Mesenchymal stem cell (in vitro differentiated cells and primary cell): ENCODE measurements around the gene CDC23.

Experiments
- DNase-seq: peaks from one replicate; pipeline ENCODE4 v3.0.0-alpha.2; 2013
- H2AFZ ChIP-seq: one replicate; pipeline ENCODE4 v1.6.1; 2013; ENCODE audit warnings: low read depth, mild to moderate bottlenecking, control low read depth, inconsistent platforms, low read length, moderate library complexity
- H2AK5ac ChIP-seq: 2 replicates; pipeline ENCODE4 v1.6.1; 2013; ENCODE audit warnings: low read length, moderate library complexity, mild to moderate bottlenecking, inconsistent platforms; ENCODE audit not compliant: severe bottlenecking
- H2BK120ac ChIP-seq: one replicate; pipeline ENCODE4 v1.6.1; 2013; ENCODE audit warnings: low read depth, mild to moderate bottlenecking, inconsistent platforms, low read length, moderate library complexity
- H2BK12ac ChIP-seq, 2 experiments: one replicate each; pipeline ENCODE4 v1.6.1; 2013; ENCODE audit warnings: inconsistent platforms in 2 of 2, low read length in 2 of 2, mild to moderate bottlenecking in 2 of 2, moderate library complexity in 2 of 2, control low read depth in 1 of 2
- H2BK15ac ChIP-seq: one replicate; pipeline ENCODE4 v1.6.1; 2013; ENCODE audit warnings: mild to moderate bottlenecking, low read depth, inconsistent platforms; ENCODE audit not compliant: poor library complexity, severe bottlenecking
- H2BK5ac ChIP-seq: 2 replicates; pipeline ENCODE4 v1.6.1; 2013; ENCODE audit warnings: low read depth, mild to moderate bottlenecking, low read length, control low read depth, inconsistent platforms; ENCODE audit not compliant: poor library complexity, severe bottlenecking
- H3K14ac ChIP-seq, 2 experiments: one replicate each; pipeline ENCODE4 v1.6.1; 2013; ENCODE audit warnings: inconsistent platforms in 2 of 2, low read length in 2 of 2, control low read depth in 1 of 2, mild to moderate bottlenecking in 1 of 2, moderate library complexity in 1 of 2
- H3K18ac ChIP-seq, 2 experiments: one replicate each; pipeline ENCODE4 v1.6.1; 2013; ENCODE audit warnings: inconsistent platforms in 2 of 2, low read length in 2 of 2, control low read depth in 1 of 2, low read depth in 1 of 2, mild to moderate bottlenecking in 1 of 2
- H3K23ac ChIP-seq, 2 experiments: one replicate each; pipeline ENCODE4 v1.6.1; 2013; ENCODE audit warnings: inconsistent platforms in 2 of 2, low read length in 2 of 2, mild to moderate bottlenecking in 2 of 2, moderate library complexity in 2 of 2, control low read depth in 1 of 2
- H3K27ac ChIP-seq: 2 replicates; pipeline ENCODE4 v1.5.1; 2013; ENCODE audit warnings: mild to moderate bottlenecking, moderate library complexity, low read length, control low read depth, inconsistent platforms; ENCODE audit not compliant: poor library complexity, severe bottlenecking
- H3K27me3 ChIP-seq, 2 experiments: 2 replicates each; pipeline versions ENCODE4 v1.6.1 to v1.7.0; 2013; ENCODE audit warnings: low read length in 2 of 2, mild to moderate bottlenecking in 2 of 2, moderate library complexity in 2 of 2, control low read depth in 1 of 2, inconsistent platforms in 1 of 2; ENCODE audit not compliant: control insufficient read depth in 1 of 2, insufficient read depth in 1 of 2
- H3K36me3 ChIP-seq, 2 experiments: 2 replicates each; pipeline versions ENCODE4 v1.6.1 to v1.7.0; 2013; ENCODE audit warnings: low read length in 2 of 2, control low read depth in 1 of 2, inconsistent platforms in 1 of 2, low read depth in 1 of 2, mild to moderate bottlenecking in 1 of 2; ENCODE audit not compliant: insufficient read depth in 2 of 2, control insufficient read depth in 1 of 2
- H3K4ac ChIP-seq, 2 experiments: one replicate each; pipeline ENCODE4 v1.6.1; 2013; ENCODE audit warnings: inconsistent platforms in 2 of 2, low read length in 2 of 2, mild to moderate bottlenecking in 2 of 2, moderate library complexity in 2 of 2, control low read depth in 1 of 2, low read depth in 1 of 2
- H3K4me1 ChIP-seq: 2 replicates; pipeline ENCODE4 v1.6.1; 2013; ENCODE audit warnings: low read depth, low read length, control low read depth; ENCODE audit not compliant: control insufficient read depth, insufficient read depth
- H3K4me2 ChIP-seq: 2 replicates; pipeline ENCODE4 v1.6.1; 2013; ENCODE audit warnings: low read length, mild to moderate bottlenecking, inconsistent platforms; ENCODE audit not compliant: poor library complexity, severe bottlenecking
- H3K4me3 ChIP-seq, 2 experiments: 2 replicates each; pipeline versions ENCODE4 v1.5.1 to v1.7.0; 2013; ENCODE audit warnings: low read length in 2 of 2, mild to moderate bottlenecking in 2 of 2, control low read depth in 1 of 2, low read depth in 1 of 2; ENCODE audit not compliant: insufficient read depth in 1 of 2
- H3K79me1 ChIP-seq: replicated peaks from 2 replicates; pipeline ENCODE4 v1.6.1; 2013; ENCODE audit warnings: mild to moderate bottlenecking, control low read depth, low read length, inconsistent platforms; ENCODE audit not compliant: poor library complexity, severe bottlenecking
- H3K9ac ChIP-seq: 2 replicates; pipeline ENCODE4 v1.7.0; 2013; ENCODE audit warnings: mild to moderate bottlenecking, low read length, moderate library complexity
- H3K9me3 ChIP-seq: 2 replicates; pipeline ENCODE4 v1.7.0; 2013; ENCODE audit warnings: mild to moderate bottlenecking, low read length; ENCODE audit not compliant: control insufficient read depth
- H4K8ac ChIP-seq: one replicate; pipeline ENCODE4 v1.6.1; 2013; ENCODE audit warnings: inconsistent platforms, mild to moderate bottlenecking, low read length, moderate library complexity
- H4K91ac ChIP-seq: one replicate; pipeline ENCODE4 v1.6.1; 2013; ENCODE audit warnings: mild to moderate bottlenecking, low read length, inconsistent platforms
- WGBS: methylation state at CpG from one replicate; pipeline ENCODE4 v1.1.7; 2013; ENCODE audit warnings: mixed read lengths; 5-methylcytosine and 5-hydroxymethylcytosine counted together

CDC23 gene

DNA sequence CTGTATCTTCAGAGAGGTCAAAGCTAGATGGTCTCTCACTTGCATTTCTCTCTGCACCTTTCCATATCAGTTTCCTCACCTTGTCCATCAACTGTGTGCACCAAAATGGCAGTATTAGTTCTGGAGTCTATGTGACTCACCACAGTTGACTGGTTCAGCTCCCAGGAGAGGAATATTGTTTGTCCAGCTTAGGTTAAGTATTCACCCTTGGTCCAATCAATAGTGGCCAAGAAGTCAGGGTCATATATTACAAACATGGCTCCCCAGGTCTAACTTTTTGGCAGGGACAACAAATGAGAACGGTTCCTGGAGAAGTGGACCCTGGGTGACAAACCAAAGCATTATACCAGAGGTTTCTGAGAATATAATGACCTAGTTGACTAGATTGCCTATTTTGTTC is 24.9 kb upstream of the CDC23 start:
- H3K36me3 ChIP-seq = no peaks in the 10 kb centered on the region
- H3K9ac ChIP-seq = no peak overlapping the region
- H2BK120ac ChIP-seq = no peak overlapping the region
- no peak overlapping the region for H3K14ac ChIP-seq
- H2BK5ac ChIP-seq = no peak overlapping the region
- no peak overlapping the region for H2AK5ac ChIP-seq
- no peak overlapping the region for H3K27ac ChIP-seq
- H3K4ac ChIP-seq = no peak overlapping the region
- H3K9me3 ChIP-seq = no peaks in the 10 kb centered on the region
- H3K4me2 ChIP-seq = no peak overlapping the region
- WGBS = 82% methylated on average over 1 of the region's 1 CpG
- no peak overlapping the region for H4K91ac ChIP-seq
- no peak overlapping the region for H3K4me3 ChIP-seq
- peaks cover 9% of the 10 kb centered on the region for H3K4me1 ChIP-seq
- no peak overlapping the region for H4K8ac ChIP-seq
- no peak overlapping the region for H2BK12ac ChIP-seq
- no peak overlapping the region for H3K23ac ChIP-seq
- H3K27me3 ChIP-seq = peaks cover 37 to 80% of the 10 kb centered on the region in 2 experiments
- H3K18ac ChIP-seq = no peak overlapping the region
- no peak overlapping the region for H2AFZ ChIP-seq
- H2BK15ac ChIP-seq = no peak overlapping the region
- no peak for DNase-seq
- H3K79me1 ChIP-seq = no peaks in the 10 kb centered on the region

DNA sequence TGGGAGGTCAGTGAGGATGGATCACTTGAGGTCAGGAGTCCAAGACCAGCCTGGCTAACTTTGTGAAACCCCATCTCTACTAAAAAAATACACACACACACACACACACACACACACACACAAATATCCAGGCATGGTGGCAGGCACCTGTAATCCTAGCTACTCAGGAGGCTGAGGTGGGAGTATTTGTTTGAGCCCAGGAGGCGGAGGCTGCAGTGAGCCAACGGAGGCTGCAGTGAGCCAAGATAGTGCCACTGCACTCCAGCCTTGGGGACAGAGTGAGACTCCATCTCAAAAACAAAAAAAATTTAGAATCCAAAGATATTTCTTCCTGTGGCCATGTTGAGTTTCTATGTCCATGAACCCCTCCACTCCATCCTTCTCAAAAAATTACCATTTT is 21.5 kb upstream of the CDC23 start:
- Histone ChIP-seq H2BK120ac (no peak overlapping the region), H3K14ac (no peak overlapping the region), H3K4me1 (no peaks in the 10 kb centered on the region), H3K79me1 (no peaks in the 10 kb centered on the region), H3K4me2 (no peak overlapping the region), H3K9ac (no peak overlapping the region), H2AK5ac (no peak overlapping the region), H2BK5ac (no peak overlapping the region), H2BK12ac (no peak overlapping the region), H2AFZ (no peak overlapping the region), H3K9me3 (no peaks in the 10 kb centered on the region), H2BK15ac (no peak overlapping the region), H4K91ac (no peak overlapping the region), H3K4me3 (no peak overlapping the region), H4K8ac (no peak overlapping the region), H3K36me3 (no peaks in the 10 kb centered on the region), H3K23ac (no peak overlapping the region), H3K18ac (no peak overlapping the region), H3K4ac (no peak overlapping the region), H3K27me3 (peaks cover 8 to 60% of the 10 kb centered on the region in 2 experiments), H3K27ac (no peak overlapping the region)
- no peak for DNase-seq
- 91% methylated on average over 2 of the region's 2 CpGs for WGBS

DNA sequence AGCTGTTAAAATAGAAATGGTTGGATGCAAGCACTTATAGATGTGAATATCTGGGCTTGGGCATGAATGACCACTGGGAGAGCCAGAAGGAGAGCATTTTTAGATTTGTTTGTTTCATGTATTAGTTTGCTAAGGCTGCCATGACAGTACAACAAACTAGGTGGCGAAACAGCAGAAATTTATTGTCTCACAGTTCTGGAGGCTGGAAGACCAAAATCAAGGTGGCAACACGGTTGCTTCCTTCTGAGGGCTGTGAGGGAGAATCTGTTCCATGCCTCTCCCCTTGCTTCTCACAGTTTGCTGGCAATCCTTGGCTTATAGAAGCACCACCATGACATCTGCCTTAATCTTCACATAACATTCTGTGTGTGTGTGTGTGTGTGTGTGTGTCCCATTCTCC is 20.2 kb upstream of the CDC23 start:
- Histone ChIP-seq H2BK15ac (no peak overlapping the region), H3K4me1 (no peaks in the 10 kb centered on the region), H3K9me3 (no peaks in the 10 kb centered on the region), H3K36me3 (no peaks in the 10 kb centered on the region), H4K91ac (no peak overlapping the region), H3K27me3 (peaks cover 0 to 54% of the 10 kb centered on the region in 2 experiments), H3K14ac (no peak overlapping the region), H3K9ac (no peak overlapping the region), H3K79me1 (no peaks in the 10 kb centered on the region), H4K8ac (no peak overlapping the region), H2BK5ac (no peak overlapping the region), H2BK12ac (no peak overlapping the region), H3K4me3 (no peak overlapping the region), H3K4ac (no peak overlapping the region), H3K4me2 (no peak overlapping the region), H3K27ac (no peak overlapping the region), H2AFZ (no peak overlapping the region), H2BK120ac (no peak overlapping the region), H3K23ac (no peak overlapping the region), H3K18ac (no peak overlapping the region), H2AK5ac (no peak overlapping the region)
- DNase-seq = no peak
- WGBS = 86% methylated on average over 2 of the region's 2 CpGs

GRCh38 chr5:138230981-138231589 is 18.0 kb upstream of the CDC23 start:
- WGBS = 81% methylated on average over 7 of the region's 7 CpGs
- peak; percentile 38 for DNase-seq
- H3K79me1 ChIP-seq = no peaks in the 10 kb centered on the region
- no peak overlapping the region for H3K4me3 ChIP-seq
- H3K23ac ChIP-seq = no peak overlapping the region
- peaks cover 0 to 44% of the 10 kb centered on the region in 2 experiments for H3K27me3 ChIP-seq
- H4K8ac ChIP-seq = no peak overlapping the region
- no peak overlapping the region for H2AFZ ChIP-seq
- no peaks in the 10 kb centered on the region for H3K36me3 ChIP-seq
- no peak overlapping the region for H3K27ac ChIP-seq
- H3K4ac ChIP-seq = no peak overlapping the region
- H3K14ac ChIP-seq = no peak overlapping the region
- no peak overlapping the region for H2BK12ac ChIP-seq
- H2BK120ac ChIP-seq = no peak overlapping the region
- H3K18ac ChIP-seq = no peak overlapping the region
- H3K9ac ChIP-seq = no peak overlapping the region
- no peak overlapping the region for H2BK15ac ChIP-seq
- H2BK5ac ChIP-seq = no peak overlapping the region
- no peak overlapping the region for H2AK5ac ChIP-seq
- H4K91ac ChIP-seq = no peak overlapping the region
- peaks cover 11% of the 10 kb centered on the region for H3K9me3 ChIP-seq
- H3K4me1 ChIP-seq = no peaks in the 10 kb centered on the region
- H3K4me2 ChIP-seq = no peak overlapping the region
